KMS-11 (cell line): ENCODE results near the gene GLI3.

Source experiments
- H2AFZ ChIP-seq: fragments of 200-600 bp; sonication (generic); 2 replicates; pipeline ENCODE4 v1.6.1; 2016; ENCODE audit warnings: antibody characterized with exemption, mixed run types, low read depth
- H3K27ac ChIP-seq: fragments of 200-600 bp; sonication (generic); 2 replicates; pipeline ENCODE4 v1.6.1; 2016; ENCODE audit warnings: mild to moderate bottlenecking, mixed run types
- H3K27me3 ChIP-seq: fragments of 200-600 bp; sonication (generic); 2 replicates; pipeline ENCODE4 v1.6.1; 2017; ENCODE audit warnings: mild to moderate bottlenecking, low read depth, mixed run types, moderate library complexity; ENCODE audit not compliant: insufficient read depth
- H3K36me3 ChIP-seq: fragments of 200-600 bp; sonication (generic); 2 replicates; pipeline ENCODE4 v1.6.1; 2017; ENCODE audit warnings: mild to moderate bottlenecking, mixed run types; ENCODE audit not compliant: insufficient read depth
- H3K4me1 ChIP-seq: fragments of 200-600 bp; sonication (generic); 2 replicates; pipeline ENCODE4 v1.6.1; 2016; ENCODE audit warnings: mild to moderate bottlenecking, low read depth, mixed run types; ENCODE audit not compliant: poor library complexity, severe bottlenecking
- H3K4me2 ChIP-seq: fragments of 200-600 bp; sonication (generic); 2 replicates; pipeline ENCODE4 v1.7.0; 2016; ENCODE audit warnings: mild to moderate bottlenecking, mixed run types
- H3K4me3 ChIP-seq: fragments of 200-600 bp; sonication (generic); IDR thresholded peaks from 2 replicates; pipeline ENCODE4 v1.6.1; 2017; ENCODE audit warnings: low read depth, low read length, mixed read lengths; ENCODE audit not compliant: insufficient read depth
- H3K79me2 ChIP-seq: fragments of 200-600 bp; sonication (generic); 2 replicates; pipeline ENCODE4 v1.6.1; 2016; ENCODE audit warnings: low read depth, mixed run types; ENCODE audit not compliant: insufficient read depth
- H3K9ac ChIP-seq: fragments of 200-600 bp; sonication (generic); 2 replicates; pipeline ENCODE4 v1.6.1; 2016; ENCODE audit warnings: mild to moderate bottlenecking, mixed run types
- H4K20me1 ChIP-seq: fragments of 200-600 bp; sonication (generic); 2 replicates; pipeline ENCODE4 v1.6.1; 2016; ENCODE audit warnings: mild to moderate bottlenecking, mixed run types; ENCODE audit not compliant: insufficient read depth
- CTCF ChIP-seq: fragments of 200-600 bp; sonication (generic); conservative IDR thresholded peaks from 2 replicates; pipeline ENCODE4 v1.6.1; 2017; ENCODE audit warnings: low read depth, mild to moderate bottlenecking, antibody characterized with exemption, low read length, moderate library complexity, mixed read lengths

Gene GLI3

GRCh38 chr7:42144604-42145003, 92.4 kb downstream of the GLI3 start:
- TF ChIP-seq CTCF = no peak
- Histone ChIP-seq H3K9ac (no peak overlapping the region), H3K4me1 (no peaks in the 10 kb centered on the region), H2AFZ (no peak overlapping the region), H3K4me2 (no peak overlapping the region), H3K36me3 (no peaks in the 10 kb centered on the region), H3K27ac (no peak overlapping the region), H4K20me1 (no peaks in the 10 kb centered on the region), H3K27me3 (no peaks in the 10 kb centered on the region), H3K4me3 (no peak overlapping the region), H3K79me2 (no peaks in the 10 kb centered on the region)

- H3K4me3 ChIP-seq = no peak overlapping the region
- no peak overlapping the region for H3K9ac ChIP-seq
- H3K36me3 ChIP-seq = no peaks in the 10 kb centered on the region
- H3K4me2 ChIP-seq = no peak overlapping the region
- no peaks in the 10 kb centered on the region for H4K20me1 ChIP-seq
- no peaks in the 10 kb centered on the region for H3K4me1 ChIP-seq
- no peaks in the 10 kb centered on the region for H3K27me3 ChIP-seq
- H3K79me2 ChIP-seq = no peaks in the 10 kb centered on the region
- no peak for TF ChIP-seq CTCF
- H3K27ac ChIP-seq = no peak overlapping the region
- H2AFZ ChIP-seq = no peak overlapping the region
Measured at GRCh38 chr7:42143711-42144600, 93.1 kb downstream of the GLI3 start.

GRCh38 chr7:42142089-42142488, 94.9 kb downstream of the GLI3 start:
- Histone ChIP-seq H3K79me2 (no peaks in the 10 kb centered on the region), H3K36me3 (no peaks in the 10 kb centered on the region), H3K27me3 (no peaks in the 10 kb centered on the region), H2AFZ (no peak overlapping the region), H3K4me3 (no peak overlapping the region), H3K27ac (no peak overlapping the region), H4K20me1 (no peaks in the 10 kb centered on the region), H3K4me2 (no peak overlapping the region), H3K9ac (no peak overlapping the region), H3K4me1 (no peaks in the 10 kb centered on the region)
- TF ChIP-seq CTCF = no peak

- Histone ChIP-seq H3K9ac (no peak overlapping the region), H3K4me2 (no peak overlapping the region), H3K27ac (no peak overlapping the region), H3K79me2 (no peaks in the 10 kb centered on the region), H3K4me3 (no peak overlapping the region), H4K20me1 (no peaks in the 10 kb centered on the region), H2AFZ (no peak overlapping the region), H3K27me3 (no peaks in the 10 kb centered on the region), H3K4me1 (no peaks in the 10 kb centered on the region), H3K36me3 (no peaks in the 10 kb centered on the region)
- no peak for TF ChIP-seq CTCF
Measured at GRCh38 chr7:42139751-42140150, 97.3 kb downstream of the GLI3 start.
